SK-N-SH treated with all-trans-retinoic acid at 6 μM for 48 hours (cell line): ENCODE data around the gene UTF1.

ENCODE experiments used
- ATAC-seq: fragments of 200-7000 bp; cut with Tn5 transposase; 3 replicates; pipeline ENCODE4 v1.9.1; 2020; ENCODE audit warnings: mild to moderate bottlenecking, moderate library complexity
- ARNTL ChIP-seq: fragments of 450-650 bp; formaldehyde crosslinking; IDR thresholded peaks from 2 replicates; pipeline ENCODE4 v1.5.0; 2020; ENCODE audit warnings: low read depth, mild to moderate bottlenecking, moderate library complexity, borderline replicate concordance
- BACH2 ChIP-seq: fragments of 250-450 bp; sonication (Bioruptor Pico); IDR thresholded peaks from 2 replicates; pipeline ENCODE4 v1.9.0; 2021; ENCODE audit warnings: mild to moderate bottlenecking, borderline replicate concordance
- CSDC2 ChIP-seq: fragments of 250-450 bp; sonication (Bioruptor Pico); IDR thresholded peaks from 2 replicates; pipeline ENCODE4 v1.5.0; 2020; ENCODE audit warnings: mild to moderate bottlenecking, moderate library complexity
- GLIS3 ChIP-seq: fragments of 250-450 bp; sonication (Bioruptor Pico); IDR thresholded peaks from 2 replicates; pipeline ENCODE4 v1.5.0; 2020; ENCODE audit warnings: mild to moderate bottlenecking, moderate library complexity
- ISL1 ChIP-seq: fragments of 250-450 bp; sonication (Bioruptor Pico); IDR thresholded peaks from 2 replicates; pipeline ENCODE4 v2.1.2; 2022; ENCODE audit warnings: mild to moderate bottlenecking, moderate library complexity
- OSR1 ChIP-seq: fragments of 250-450 bp; sonication (Bioruptor Pico); IDR thresholded peaks from 2 replicates; pipeline ENCODE4 v1.8.0; 2022; ENCODE audit warnings: moderate library complexity, mild to moderate bottlenecking, inconsistent platforms
- PPARA ChIP-seq: fragments of 250-450 bp; sonication (Bioruptor Pico); IDR thresholded peaks from 2 replicates; pipeline ENCODE4 v1.5.0; 2020; ENCODE audit warnings: mild to moderate bottlenecking, borderline replicate concordance
- RARB ChIP-seq: fragments of 250-450 bp; sonication (Bioruptor Pico); IDR thresholded peaks from 2 replicates; pipeline ENCODE4 v1.8.0; 2021; ENCODE audit warnings: mild to moderate bottlenecking, moderate library complexity
- SNAI2 ChIP-seq: fragments of 250-450 bp; sonication (Bioruptor Pico); IDR thresholded peaks from 2 replicates; pipeline ENCODE4 v1.5.0; 2020; ENCODE audit warnings: mild to moderate bottlenecking, moderate library complexity
- TCF4 ChIP-seq: fragments of 250-450 bp; sonication (Bioruptor Pico); IDR thresholded peaks from 2 replicates; pipeline ENCODE4 v1.8.0; 2021; ENCODE audit warnings: mild to moderate bottlenecking, moderate library complexity, borderline replicate concordance
- TOX ChIP-seq: fragments of 250-450 bp; sonication (Bioruptor Pico); IDR thresholded peaks from 2 replicates; pipeline ENCODE4 v1.8.0; 2021; ENCODE audit warnings: mild to moderate bottlenecking, moderate library complexity, borderline replicate concordance
- ZC3H10 ChIP-seq: fragments of 250-450 bp; sonication (Bioruptor Pico); IDR thresholded peaks from 2 replicates; pipeline ENCODE4 v1.5.1; 2021; ENCODE audit warnings: mild to moderate bottlenecking, moderate library complexity
- ZFP3 ChIP-seq: fragments of 250-450 bp; sonication (Bioruptor Pico); IDR thresholded peaks from 2 replicates; pipeline ENCODE4 v1.5.0; 2020; ENCODE audit warnings: mild to moderate bottlenecking, moderate library complexity
- ZFP30 ChIP-seq: fragments of 450-650 bp; formaldehyde crosslinking; IDR thresholded peaks from 2 replicates; pipeline ENCODE4 v1.5.0; 2022; ENCODE audit warnings: mild to moderate bottlenecking, moderate library complexity
- ZNF565 ChIP-seq: fragments of 450-650 bp; formaldehyde crosslinking; conservative IDR thresholded peaks from 2 replicates; pipeline ENCODE4 v1.5.0; 2020; ENCODE audit warnings: low read depth, mild to moderate bottlenecking, moderate library complexity
- ZNF70 ChIP-seq: fragments of 450-650 bp; formaldehyde crosslinking; IDR thresholded peaks from 2 replicates; pipeline ENCODE4 v1.5.0; 2020; ENCODE audit warnings: mild to moderate bottlenecking, moderate library complexity
- ZNF8 ChIP-seq: fragments of 450-650 bp; formaldehyde crosslinking; IDR thresholded peaks from 2 replicates; pipeline ENCODE4 v1.5.0; 2020; ENCODE audit warnings: mild to moderate bottlenecking, moderate library complexity
- TF ChIP-seq, protein P1 (sequence below): fragments of 250-450 bp; sonication (Bioruptor Pico); IDR thresholded peaks from 2 replicates; pipeline ENCODE4 v1.5.1; 2021; ENCODE audit warnings: mild to moderate bottlenecking, moderate library complexity
- TF ChIP-seq, protein P2 (sequence below): fragments of 250-450 bp; sonication (Bioruptor Pico); IDR thresholded peaks from 2 replicates; pipeline ENCODE4 v1.5.0; 2020; ENCODE audit warnings: mild to moderate bottlenecking, moderate library complexity
- TF ChIP-seq, protein P3 (sequence below): fragments of 250-450 bp; sonication (Bioruptor Pico); IDR thresholded peaks from 2 replicates; pipeline ENCODE4 v1.8.0; 2020; ENCODE audit warnings: mild to moderate bottlenecking, moderate library complexity, borderline replicate concordance
- TF ChIP-seq, protein P4 (sequence below): fragments of 250-450 bp; sonication (Bioruptor Pico); IDR thresholded peaks from 2 replicates; pipeline ENCODE4 v1.8.0; 2021; ENCODE audit warnings: low read depth, mild to moderate bottlenecking, moderate library complexity, borderline replicate concordance

The UTF1 gene

DNA sequence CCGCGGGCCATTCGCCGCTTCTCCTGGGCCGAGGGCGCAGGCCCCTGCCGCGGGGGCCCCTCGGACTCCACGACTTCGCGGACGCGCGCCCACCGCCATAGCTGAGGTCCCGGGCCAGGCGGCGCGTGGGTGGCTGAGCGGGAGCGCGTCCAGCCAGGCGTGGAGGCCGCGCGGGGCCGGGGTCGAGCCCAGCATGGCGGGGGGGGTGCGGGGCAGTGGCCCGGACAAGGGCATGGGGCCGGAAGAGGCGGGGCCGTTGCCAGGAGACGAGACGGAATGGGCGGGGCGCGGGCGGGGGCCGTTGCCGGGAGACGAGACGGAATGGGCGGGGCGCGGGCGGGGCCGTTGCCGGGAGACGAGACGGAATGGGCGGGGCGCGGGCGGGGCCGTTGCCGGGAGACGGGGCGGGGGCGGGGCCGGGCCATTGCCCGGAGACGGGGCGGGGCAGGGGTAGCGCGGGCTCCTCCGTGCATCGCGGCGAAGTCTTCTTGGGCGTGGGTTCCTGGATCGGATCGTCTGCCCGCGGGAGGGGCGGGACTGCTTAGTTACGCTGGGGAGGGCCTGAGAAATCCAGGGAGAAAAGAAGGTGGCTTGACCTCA lies 31.8 kb downstream of the UTF1 start:
- TF ChIP-seq, protein P1, sequence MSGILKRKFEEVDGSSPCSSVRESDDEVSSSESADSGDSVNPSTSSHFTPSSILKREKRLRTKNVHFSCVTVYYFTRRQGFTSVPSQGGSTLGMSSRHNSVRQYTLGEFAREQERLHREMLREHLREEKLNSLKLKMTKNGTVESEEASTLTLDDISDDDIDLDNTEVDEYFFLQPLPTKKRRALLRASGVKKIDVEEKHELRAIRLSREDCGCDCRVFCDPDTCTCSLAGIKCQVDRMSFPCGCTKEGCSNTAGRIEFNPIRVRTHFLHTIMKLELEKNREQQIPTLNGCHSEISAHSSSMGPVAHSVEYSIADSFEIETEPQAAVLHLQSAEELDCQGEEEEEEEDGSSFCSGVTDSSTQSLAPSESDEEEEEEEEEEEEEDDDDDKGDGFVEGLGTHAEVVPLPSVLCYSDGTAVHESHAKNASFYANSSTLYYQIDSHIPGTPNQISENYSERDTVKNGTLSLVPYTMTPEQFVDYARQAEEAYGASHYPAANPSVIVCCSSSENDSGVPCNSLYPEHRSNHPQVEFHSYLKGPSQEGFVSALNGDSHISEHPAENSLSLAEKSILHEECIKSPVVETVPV (CRISPR knock-in tag) = no peak
- no peak for TF ChIP-seq CSDC2
- peak; percentile 44 for ATAC-seq

DNA sequence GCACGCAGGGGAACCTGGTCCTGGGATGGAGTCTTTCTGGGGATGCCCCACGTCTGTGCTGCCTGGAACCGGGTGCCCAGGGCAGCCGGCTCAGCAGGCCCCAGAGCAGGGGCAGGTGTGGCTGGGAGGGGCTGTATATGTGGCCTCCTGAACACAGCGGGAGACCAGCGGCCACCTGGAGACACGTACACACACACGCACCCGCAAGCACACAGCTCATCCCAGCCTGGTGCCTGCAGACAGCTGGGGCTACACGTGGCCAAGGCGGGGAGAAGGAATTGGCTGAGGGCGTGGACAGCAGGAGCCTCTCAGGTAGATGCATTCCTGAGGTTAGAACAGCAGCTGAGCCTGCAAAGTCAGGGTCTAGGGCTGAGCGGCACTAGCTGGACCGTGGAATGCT lies 32.7 kb downstream of the UTF1 start:
- no peak for ATAC-seq
- TF ChIP-seq, protein P2, sequence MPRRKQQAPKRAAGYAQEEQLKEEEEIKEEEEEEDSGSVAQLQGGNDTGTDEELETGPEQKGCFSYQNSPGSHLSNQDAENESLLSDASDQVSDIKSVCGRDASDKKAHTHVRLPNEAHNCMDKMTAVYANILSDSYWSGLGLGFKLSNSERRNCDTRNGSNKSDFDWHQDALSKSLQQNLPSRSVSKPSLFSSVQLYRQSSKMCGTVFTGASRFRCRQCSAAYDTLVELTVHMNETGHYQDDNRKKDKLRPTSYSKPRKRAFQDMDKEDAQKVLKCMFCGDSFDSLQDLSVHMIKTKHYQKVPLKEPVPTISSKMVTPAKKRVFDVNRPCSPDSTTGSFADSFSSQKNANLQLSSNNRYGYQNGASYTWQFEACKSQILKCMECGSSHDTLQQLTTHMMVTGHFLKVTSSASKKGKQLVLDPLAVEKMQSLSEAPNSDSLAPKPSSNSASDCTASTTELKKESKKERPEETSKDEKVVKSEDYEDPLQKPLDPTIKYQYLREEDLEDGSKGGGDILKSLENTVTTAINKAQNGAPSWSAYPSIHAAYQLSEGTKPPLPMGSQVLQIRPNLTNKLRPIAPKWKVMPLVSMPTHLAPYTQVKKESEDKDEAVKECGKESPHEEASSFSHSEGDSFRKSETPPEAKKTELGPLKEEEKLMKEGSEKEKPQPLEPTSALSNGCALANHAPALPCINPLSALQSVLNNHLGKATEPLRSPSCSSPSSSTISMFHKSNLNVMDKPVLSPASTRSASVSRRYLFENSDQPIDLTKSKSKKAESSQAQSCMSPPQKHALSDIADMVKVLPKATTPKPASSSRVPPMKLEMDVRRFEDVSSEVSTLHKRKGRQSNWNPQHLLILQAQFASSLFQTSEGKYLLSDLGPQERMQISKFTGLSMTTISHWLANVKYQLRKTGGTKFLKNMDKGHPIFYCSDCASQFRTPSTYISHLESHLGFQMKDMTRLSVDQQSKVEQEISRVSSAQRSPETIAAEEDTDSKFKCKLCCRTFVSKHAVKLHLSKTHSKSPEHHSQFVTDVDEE (CRISPR knock-in tag) = no peak
- TF ChIP-seq TOX (no peak), OSR1 (CRISPR knock-in tag) (no peak), ZFP3 (CRISPR knock-in tag) (no peak), ZFP30 (CRISPR knock-in tag) (no peak), GLIS3 (CRISPR knock-in tag) (no peak), ZC3H10 (no peak), ZNF8 (CRISPR knock-in tag) (no peak), BACH2 (CRISPR knock-in tag) (no peak), ZNF70 (CRISPR knock-in tag) (no peak), PPARA (no peak), TCF4 (no peak), RARB (CRISPR knock-in tag) (no peak), ARNTL (CRISPR knock-in tag) (no peak), ISL1 (CRISPR knock-in tag) (no peak)
- TF ChIP-seq, protein P1 (CRISPR knock-in tag) = no peak
- TF ChIP-seq, protein P3, sequence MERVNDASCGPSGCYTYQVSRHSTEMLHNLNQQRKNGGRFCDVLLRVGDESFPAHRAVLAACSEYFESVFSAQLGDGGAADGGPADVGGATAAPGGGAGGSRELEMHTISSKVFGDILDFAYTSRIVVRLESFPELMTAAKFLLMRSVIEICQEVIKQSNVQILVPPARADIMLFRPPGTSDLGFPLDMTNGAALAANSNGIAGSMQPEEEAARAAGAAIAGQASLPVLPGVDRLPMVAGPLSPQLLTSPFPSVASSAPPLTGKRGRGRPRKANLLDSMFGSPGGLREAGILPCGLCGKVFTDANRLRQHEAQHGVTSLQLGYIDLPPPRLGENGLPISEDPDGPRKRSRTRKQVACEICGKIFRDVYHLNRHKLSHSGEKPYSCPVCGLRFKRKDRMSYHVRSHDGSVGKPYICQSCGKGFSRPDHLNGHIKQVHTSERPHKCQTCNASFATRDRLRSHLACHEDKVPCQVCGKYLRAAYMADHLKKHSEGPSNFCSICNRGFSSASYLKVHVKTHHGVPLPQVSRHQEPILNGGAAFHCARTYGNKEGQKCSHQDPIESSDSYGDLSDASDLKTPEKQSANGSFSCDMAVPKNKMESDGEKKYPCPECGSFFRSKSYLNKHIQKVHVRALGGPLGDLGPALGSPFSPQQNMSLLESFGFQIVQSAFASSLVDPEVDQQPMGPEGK (CRISPR knock-in tag) = no peak
- TF ChIP-seq, protein P4, sequence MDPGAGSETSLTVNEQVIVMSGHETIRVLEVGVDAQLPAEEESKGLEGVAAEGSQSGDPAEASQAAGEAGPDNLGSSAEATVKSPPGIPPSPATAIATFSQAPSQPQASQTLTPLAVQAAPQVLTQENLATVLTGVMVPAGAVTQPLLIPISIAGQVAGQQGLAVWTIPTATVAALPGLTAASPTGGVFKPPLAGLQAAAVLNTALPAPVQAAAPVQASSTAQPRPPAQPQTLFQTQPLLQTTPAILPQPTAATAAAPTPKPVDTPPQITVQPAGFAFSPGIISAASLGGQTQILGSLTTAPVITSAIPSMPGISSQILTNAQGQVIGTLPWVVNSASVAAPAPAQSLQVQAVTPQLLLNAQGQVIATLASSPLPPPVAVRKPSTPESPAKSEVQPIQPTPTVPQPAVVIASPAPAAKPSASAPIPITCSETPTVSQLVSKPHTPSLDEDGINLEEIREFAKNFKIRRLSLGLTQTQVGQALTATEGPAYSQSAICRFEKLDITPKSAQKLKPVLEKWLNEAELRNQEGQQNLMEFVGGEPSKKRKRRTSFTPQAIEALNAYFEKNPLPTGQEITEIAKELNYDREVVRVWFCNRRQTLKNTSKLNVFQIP (CRISPR knock-in tag) = no peak

DNA sequence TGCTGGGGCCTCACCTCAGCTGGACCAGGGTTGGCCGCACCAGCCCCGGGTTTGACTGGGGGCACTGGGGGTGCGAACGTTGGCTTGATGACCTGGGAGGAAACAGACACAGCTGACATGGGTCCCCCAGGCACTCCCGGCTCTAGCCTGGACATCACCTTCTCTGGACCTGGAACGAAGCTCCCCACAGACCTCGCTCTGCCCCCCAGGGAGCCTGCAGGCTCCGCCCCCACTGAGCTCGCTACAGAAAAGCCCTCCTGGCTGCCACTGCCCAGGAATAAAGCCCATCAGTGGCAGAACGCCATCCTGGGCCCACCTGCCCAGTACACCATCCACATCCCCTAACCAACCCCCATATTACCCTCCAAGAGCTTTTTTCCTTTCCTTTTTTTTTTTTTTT lies 33.7 kb downstream of the UTF1 start:
- no peak for ATAC-seq
- TF ChIP-seq ARNTL (CRISPR knock-in tag) = no peak
- no peak for TF ChIP-seq OSR1 (CRISPR knock-in tag)
- TF ChIP-seq ZC3H10 = no peak
- no peak for TF ChIP-seq ZNF70 (CRISPR knock-in tag)
- no peak for TF ChIP-seq PPARA
- TF ChIP-seq ZNF8 (CRISPR knock-in tag) = no peak
- no peak for TF ChIP-seq CSDC2
- TF ChIP-seq, protein P4 (CRISPR knock-in tag) = no peak
- no peak for TF ChIP-seq SNAI2 (CRISPR knock-in tag)
- TF ChIP-seq ISL1 (CRISPR knock-in tag) = no peak
- TF ChIP-seq TCF4 = no peak
- TF ChIP-seq ZNF565 (CRISPR knock-in tag) = no peak
- no peak for TF ChIP-seq TOX
- TF ChIP-seq ZFP3 (CRISPR knock-in tag) = no peak
- TF ChIP-seq GLIS3 (CRISPR knock-in tag) = no peak
- no peak for TF ChIP-seq BACH2 (CRISPR knock-in tag)
- TF ChIP-seq, protein P3 (CRISPR knock-in tag) = no peak
- TF ChIP-seq, protein P1 (CRISPR knock-in tag) = no peak
